IPS-18c (cell line): ENCODE measurements around the gene ORMDL2.
"Not testable (repeated sequence)": the region's sequence is repeated elsewhere in the genome, so short reads cannot be mapped to it uniquely, and the experiment has no call there.

Experiments
- H3K4me3 ChIP-seq: 2 replicates; pipeline ENCODE4 v1.7.0; 2013; ENCODE audit warnings: low read depth, mild to moderate bottlenecking, low read length, moderate library complexity; ENCODE audit not compliant: insufficient read depth
- H3K9me3 ChIP-seq: one replicate; pipeline ENCODE4 v1.6.1; 2013; ENCODE audit warnings: mild to moderate bottlenecking, low read length, moderate library complexity; ENCODE audit not compliant: control insufficient read depth, insufficient read depth

Gene ORMDL2

DNA sequence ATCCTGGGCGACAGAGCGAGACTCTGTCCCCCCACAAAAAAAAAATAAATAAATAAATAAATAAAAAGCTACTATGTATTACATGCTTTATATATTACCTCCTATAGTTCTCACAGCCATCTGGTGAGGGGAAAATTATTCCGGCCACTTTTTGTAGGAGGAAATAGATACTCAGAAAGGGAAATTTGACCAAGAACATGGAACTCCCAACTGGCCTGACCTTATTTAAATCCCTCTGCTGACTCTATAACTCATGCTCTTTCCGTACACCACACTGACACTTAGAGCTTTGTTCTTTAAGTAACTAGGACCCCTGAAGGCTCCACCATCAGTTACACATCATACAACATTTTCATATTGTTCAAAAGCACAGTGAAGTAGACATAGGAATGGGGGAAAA, 27.1 kb downstream of the ORMDL2 start:
- Histone ChIP-seq H3K4me3 (no peak overlapping the region), H3K9me3 (no peaks in the 10 kb centered on the region)

DNA sequence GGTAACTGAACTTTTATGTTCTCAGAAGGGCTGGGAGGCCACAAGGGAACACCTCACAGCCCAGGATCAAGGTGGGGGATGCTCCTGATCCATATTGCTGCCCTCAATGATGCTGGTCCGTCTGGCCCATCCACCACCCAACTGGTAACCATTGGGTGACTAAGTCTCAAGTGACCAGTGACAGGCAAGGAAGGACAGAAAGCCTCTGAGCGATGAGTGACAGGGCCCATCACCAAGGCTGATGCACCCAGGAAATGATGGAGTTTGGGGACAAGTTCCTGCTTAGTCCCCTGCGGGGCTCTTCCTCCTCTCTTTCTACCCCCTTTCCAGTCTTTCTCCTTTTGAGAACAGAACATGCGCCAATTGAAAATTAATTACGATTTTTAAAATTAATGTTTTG, 27.5 kb downstream of the ORMDL2 start:
- no peak overlapping the region for H3K4me3 ChIP-seq
- H3K9me3 ChIP-seq, result no peaks in the 10 kb centered on the region

DNA sequence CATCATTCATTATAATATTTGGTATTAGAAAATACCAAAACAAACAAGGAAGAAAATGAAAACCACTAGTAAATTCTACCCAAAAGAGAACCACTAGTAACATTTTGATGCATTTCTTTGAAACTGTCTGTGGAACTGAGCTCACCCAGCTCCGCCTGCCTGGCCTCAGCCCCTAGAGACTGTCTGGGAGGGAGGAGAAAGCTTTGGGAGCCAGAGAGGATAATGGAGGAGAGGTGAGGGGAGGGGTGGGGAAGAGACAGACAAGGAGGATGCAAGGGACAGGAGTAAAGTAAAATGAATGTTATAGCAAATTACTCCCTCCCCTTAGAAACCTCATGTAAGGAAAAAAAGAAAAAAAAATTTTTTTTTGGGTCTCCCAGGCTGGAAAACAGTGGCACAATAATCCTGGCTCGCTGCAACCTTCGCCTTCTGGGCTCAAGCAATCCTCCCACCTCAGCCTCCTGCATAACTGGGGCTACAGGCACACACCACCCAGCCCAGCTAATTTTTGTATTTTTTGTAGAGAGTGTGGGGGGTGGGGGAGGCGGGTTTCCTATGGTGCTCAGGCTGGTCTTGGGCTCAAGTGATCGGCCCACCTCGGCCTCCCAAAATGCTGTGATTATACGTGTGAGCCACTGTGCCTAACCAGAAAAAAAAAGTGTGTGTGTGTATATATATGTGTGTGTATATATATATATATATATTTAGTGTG, 28.1 kb downstream of the ORMDL2 start:
- H3K4me3 ChIP-seq, result no peak overlapping the region
- no peaks in the 10 kb centered on the region for H3K9me3 ChIP-seq

DNA sequence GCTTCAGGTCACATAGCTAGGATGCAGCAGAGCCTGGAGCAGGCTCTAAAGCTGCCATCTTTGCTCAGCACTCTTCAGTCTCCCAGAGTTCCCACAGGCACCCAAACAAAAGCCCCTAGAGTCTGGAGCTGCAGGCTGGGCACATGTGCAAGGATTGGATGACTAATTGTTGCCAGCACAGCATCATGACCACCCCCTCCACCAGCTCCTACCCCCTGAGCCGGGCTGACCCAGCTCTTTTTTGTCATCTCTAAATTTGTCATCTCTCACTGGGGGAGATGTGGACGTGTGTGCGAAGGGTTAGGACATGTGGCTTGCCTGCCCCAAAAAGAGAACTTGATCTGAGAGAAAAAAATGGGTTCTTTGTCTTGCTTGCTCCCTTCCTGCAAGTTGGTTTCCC, 29.2 kb downstream of the ORMDL2 start:
- Histone ChIP-seq H3K4me3 (no peak overlapping the region), H3K9me3 (no peaks in the 10 kb centered on the region)

DNA sequence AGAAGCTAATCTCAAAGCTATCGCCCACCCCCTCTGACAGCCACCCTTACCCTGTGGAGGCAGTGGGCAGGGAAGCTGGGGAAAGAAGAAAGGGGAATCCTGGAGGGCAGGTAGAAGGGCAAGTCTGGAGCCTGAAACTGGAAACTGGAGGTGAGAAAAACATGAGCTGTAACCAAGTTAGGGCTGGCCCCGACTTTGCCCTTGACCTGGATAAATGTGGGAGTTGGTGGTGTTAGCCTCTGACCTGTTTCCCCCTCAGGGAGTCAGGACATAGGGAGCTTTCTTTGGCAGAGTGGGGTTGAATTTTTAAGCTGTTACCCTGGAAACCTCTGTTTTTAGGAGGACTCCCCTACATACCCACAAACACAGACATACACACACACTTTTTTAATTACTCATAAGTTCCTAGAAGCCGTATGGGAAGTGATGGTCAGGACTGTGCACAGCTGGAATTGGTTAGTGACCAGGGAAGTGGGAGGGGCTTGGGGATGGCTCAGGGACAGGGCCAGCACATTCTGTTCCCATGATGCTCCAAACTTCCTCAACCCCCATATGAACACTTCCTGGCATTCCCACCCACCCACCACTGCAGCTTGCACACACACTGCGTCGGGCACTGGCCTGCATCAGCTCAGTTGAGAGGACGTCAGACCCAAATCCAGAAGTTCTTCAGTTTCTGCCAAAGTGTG, 29.9 kb downstream of the ORMDL2 start:
- Histone ChIP-seq H3K4me3 (no peak overlapping the region), H3K9me3 (no peaks in the 10 kb centered on the region)

DNA sequence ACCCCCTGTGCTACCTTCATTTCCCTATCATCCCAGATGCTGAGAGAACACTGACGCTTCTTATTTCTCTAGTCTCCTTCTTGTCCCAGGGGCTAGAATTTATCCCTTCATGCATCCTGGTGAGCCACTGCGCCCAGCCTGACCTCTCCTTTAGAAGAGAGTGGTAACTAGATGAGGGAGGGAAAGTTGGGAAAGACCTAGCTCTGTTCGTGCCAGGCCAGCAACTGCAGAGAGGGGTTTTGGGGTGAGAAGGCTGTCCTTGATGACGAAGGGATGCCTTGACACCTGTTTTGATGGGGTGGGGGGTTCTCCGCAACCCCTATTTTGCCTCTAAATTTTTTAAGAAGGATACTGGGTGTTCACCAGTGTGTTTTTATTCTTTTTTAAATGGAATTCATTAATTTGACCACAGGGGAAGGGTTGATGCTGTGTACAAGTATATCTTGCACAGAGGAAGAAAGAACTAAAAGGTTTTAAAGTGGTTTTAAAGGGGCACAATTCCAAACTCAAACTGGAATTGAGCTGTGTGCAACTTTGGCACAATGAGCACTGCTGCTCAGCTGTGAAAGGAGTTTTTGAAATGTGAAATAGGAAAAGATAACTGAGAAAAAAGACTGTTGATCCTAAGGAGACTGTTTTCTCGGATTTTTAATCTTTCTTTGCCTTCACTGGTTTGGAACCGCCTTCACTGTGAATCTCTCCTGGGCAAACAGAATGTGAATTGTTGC, 31.9 kb downstream of the ORMDL2 start:
- no peaks in the 10 kb centered on the region for H3K9me3 ChIP-seq
- no peak overlapping the region for H3K4me3 ChIP-seq

DNA sequence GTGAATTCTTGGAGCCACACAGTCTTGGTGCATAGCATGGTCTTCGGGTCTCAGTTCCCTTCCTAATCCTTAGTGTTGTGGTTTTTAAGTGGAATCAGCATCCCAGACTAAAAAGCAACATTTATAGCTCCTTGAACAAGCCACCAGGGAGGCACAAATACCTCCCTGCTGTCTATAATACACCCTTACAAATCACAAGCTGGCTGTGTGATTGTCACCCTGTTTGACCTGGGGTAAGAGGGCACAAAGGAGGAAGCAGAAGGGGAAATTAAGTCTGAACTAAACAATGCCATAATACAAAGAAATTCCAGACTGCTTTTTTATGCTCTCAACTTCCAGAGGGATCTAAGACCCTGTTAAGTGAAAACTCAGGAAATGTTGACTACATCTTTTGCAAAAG, 32.6 kb downstream of the ORMDL2 start:
- H3K9me3 ChIP-seq, result no peaks in the 10 kb centered on the region
- H3K4me3 ChIP-seq, result no peak overlapping the region

DNA sequence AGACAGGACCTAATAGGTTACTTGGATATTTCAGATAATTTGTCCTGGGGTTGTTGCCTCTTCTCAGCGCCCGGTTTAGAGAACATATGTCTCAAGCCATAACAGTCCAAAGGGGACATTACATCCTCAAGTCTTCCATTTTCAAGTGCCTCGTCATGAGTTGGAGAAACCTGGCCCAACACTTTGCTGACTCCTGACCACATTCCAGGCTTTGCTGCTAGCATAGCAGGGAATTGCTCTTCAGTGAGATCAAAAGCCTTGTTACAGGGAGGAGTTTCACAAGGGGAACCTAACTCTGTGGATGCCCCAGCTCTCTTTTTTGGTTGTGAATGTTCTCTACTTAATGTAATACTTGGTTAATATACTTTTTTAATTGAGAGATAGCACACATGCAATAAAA, 33.1 kb downstream of the ORMDL2 start:
- Histone ChIP-seq H3K9me3 (no peaks in the 10 kb centered on the region), H3K4me3 (no peak overlapping the region)

DNA sequence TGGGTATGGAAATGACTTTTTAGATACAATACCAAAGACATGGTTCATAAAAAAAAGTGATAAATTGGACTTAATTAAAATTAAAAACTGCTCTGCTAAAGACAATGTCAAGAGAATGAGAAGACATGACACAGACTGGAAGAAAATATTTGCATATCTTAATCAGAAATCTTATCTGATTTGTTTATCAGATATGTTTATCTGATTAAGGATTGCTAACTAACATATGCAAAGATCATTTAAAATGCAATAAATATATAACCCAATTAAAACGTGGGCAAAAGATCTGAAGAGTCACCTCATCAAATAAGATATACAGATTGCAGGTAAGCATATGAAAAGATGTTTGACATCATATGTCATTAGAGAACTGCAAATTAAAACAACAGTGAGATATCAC, 34.9 kb downstream of the ORMDL2 start:
- Histone ChIP-seq H3K9me3 (no peaks in the 10 kb centered on the region), H3K4me3 (no peak overlapping the region)

DNA sequence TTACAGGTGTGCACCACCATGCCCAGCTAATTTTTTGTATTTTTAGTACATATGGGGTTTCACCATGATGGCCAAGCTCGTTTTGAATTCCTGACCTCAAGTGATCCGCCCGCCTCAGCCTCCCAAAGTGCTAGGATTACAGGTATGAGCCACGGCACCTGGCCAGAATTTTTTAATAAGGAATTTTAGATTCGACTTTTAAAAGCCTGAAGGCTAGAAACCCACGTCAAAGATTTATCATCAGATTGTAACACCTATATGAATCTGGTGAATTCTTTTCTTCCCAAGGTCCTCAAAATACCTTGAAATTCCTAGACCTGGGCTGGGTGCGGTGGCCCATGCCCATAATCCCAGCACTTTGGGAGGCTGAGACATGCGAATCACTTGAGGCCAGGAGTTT, 43.6 kb downstream of the ORMDL2 start:
- Histone ChIP-seq H3K4me3 (no peak overlapping the region), H3K9me3 (no peaks in the 10 kb centered on the region)

DNA sequence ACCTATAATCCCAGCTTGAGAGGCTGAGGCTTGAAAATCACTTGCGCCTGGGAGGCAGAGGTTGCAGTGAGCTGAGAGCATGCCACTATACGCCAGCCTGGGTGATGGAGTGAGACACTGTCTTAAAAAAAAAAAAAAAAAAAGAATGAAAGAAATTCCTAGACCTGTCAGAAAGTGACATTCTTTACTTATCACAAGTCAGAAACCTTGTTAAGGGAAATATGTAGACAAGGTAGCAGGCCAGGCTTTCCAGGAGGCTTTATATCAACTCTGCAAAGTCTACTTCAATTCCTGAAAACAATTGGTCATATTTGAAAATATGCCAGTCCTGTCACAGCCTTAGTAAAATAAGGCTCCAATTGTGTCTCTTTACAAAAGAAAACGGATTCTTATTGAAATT, 44.0 kb downstream of the ORMDL2 start:
- Histone ChIP-seq H3K9me3 (no peaks in the 10 kb centered on the region), H3K4me3 (no peak overlapping the region)

DNA sequence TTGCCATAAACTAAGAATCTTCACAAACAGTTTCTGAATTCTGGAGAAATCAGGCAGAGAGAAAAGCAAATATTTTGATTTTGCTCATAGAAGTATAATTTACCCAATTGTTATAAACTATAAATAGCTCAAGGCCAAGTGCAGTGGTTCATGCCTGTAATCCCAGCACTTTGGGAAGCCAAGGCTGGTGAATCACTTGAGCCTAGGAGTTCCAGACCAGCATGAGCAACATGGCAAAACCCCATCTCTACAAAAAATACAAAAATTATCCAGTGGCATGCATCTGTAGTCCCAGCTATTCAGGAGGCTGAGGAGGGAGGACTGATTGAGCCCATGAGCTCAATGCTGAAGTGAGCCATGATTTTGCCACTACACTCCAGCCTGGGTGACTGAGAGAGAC, 44.4 kb downstream of the ORMDL2 start:
- Histone ChIP-seq H3K4me3 (no peak overlapping the region), H3K9me3 (no peaks in the 10 kb centered on the region)

DNA sequence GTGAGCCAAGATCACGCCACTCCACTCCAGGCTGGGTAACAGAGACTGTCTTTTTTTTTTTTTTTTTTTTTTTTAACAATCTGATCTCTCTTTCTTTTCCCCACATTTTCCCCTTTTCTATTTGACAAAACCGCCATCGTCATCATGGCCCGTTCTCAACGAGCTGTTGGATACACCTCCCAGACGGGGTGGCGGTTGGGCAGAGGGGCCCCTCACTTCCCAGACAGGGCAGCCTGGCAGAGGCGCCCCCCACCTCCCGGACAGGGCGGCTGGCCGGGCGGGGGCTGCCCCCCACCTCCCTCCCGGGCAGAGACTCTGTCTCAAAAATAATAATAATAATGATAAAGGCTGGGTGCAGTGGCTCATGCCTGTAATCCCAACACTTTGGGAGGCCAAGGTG, 45.1 kb downstream of the ORMDL2 start:
- not testable (repeated sequence) for H3K4me3 ChIP-seq, H3K9me3 ChIP-seq

DNA sequence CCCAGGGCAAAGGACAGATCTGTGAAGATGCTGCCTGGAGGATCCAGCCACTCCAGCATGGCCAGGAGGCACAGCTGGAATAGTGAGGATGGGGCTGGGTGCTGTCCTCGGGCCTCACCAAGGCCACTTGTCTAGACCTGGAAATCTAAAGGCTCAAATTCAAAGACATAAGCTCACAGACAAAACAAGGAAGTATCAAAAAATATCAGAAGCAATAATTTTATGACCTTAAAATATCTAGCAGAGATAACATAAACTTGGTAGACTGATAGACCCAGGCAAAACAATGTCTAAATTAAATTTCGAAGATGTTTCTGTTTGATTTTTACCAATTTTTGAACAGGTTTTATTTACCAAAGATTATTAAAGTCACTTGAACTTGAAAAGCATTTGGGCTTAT, 47.5 kb downstream of the ORMDL2 start:
- no peaks in the 10 kb centered on the region for H3K9me3 ChIP-seq
- H3K4me3 ChIP-seq, result no peak overlapping the region

DNA sequence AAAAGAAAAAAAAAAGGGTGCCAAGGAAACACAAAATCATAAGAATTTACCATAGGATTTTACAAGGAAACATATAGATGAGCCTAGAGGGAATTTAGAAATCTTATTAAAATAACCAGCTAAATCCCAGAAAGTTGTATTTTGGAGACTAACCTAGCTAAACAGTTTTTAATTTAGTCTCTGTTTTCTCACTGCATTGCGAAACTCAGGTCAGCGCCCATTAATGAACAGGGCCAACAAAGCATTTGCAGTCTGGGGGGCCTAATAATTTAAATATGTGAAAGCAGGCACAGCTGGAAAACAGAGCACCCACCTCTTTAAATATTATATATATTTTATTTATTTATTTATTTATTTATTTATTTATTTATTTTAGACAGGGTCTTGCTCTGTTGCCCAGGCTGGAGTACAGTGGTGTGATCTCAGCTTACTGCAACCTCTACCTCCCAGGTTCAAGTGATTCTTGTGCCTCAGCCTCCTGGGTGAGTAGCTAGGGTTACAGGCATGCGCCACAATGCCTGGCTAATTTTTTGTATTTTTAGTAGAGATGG, 48.7 kb downstream of the ORMDL2 start:
- not testable (repeated sequence) for H3K9me3 ChIP-seq, H3K4me3 ChIP-seq
